Transverse colon (tissue), 4 donors: ENCODE results near the gene FETUB.

Source experiments
- CTCF ChIP-seq, 5 experiments: fragments of 200-600 bp in 3 of 5; fragments of 450-650 bp in 2 of 5; sonication (generic) in 3 of 5; IDR thresholded peaks; 1 replicate in 2 of 5; 2 replicates in 3 of 5; pipeline ENCODE4 v1.5.1; 2016 to 2017; ENCODE audit warnings: antibody characterized with exemption in 5 of 5, inconsistent platforms in 3 of 5, mild to moderate bottlenecking in 2 of 5, moderate library complexity in 1 of 5
- EP300 ChIP-seq: sonication (generic); formaldehyde crosslinking; IDR thresholded peaks from one replicate; pipeline ENCODE4 v1.6.1; 2017; ENCODE audit warnings: antibody characterized with exemption, low read depth
- POLR2A ChIP-seq: fragments of 450-650 bp; IDR thresholded peaks from one replicate; pipeline ENCODE4 v1.6.1; 2016; ENCODE audit warnings: antibody characterized with exemption, mild to moderate bottlenecking, moderate library complexity
- POLR2AphosphoS5 ChIP-seq, 3 donors: sonication (generic); formaldehyde crosslinking; IDR thresholded peaks; one replicate each; pipeline ENCODE4 v1.6.1; 2016; ENCODE audit warnings: antibody characterized with exemption in 3 of 3

GRCh38 chr3:186619787-186620212 lies 20.4 kb upstream of the FETUB start:
- TF ChIP-seq CTCF (IDR thresholded peaks at IDR 0.05) (no peak), POLR2AphosphoS5 (IDR thresholded peaks at IDR 0.05) (no peak), POLR2A (no peak), EP300 (no peak)
